Stimulated activated CD4-positive, alpha-beta T cell treated with anti-CD3 and anti-CD28 coated beads, TNF-alpha, amount 100 ng/mL, for 24 hours (primary cell): ENCODE data around the gene RTEL1.
"Not testable (repeated sequence)": the region's sequence is repeated elsewhere in the genome, so short reads cannot be mapped to it uniquely, and the experiment has no call there.

Experiments used
- DNase-seq, 3 experiments: peaks; one replicate each; pipeline ENCODE4 v3.0.0-alpha.2; 2020; ENCODE audit warnings: low read depth in 3 of 3

RTEL1 gene, protein sequence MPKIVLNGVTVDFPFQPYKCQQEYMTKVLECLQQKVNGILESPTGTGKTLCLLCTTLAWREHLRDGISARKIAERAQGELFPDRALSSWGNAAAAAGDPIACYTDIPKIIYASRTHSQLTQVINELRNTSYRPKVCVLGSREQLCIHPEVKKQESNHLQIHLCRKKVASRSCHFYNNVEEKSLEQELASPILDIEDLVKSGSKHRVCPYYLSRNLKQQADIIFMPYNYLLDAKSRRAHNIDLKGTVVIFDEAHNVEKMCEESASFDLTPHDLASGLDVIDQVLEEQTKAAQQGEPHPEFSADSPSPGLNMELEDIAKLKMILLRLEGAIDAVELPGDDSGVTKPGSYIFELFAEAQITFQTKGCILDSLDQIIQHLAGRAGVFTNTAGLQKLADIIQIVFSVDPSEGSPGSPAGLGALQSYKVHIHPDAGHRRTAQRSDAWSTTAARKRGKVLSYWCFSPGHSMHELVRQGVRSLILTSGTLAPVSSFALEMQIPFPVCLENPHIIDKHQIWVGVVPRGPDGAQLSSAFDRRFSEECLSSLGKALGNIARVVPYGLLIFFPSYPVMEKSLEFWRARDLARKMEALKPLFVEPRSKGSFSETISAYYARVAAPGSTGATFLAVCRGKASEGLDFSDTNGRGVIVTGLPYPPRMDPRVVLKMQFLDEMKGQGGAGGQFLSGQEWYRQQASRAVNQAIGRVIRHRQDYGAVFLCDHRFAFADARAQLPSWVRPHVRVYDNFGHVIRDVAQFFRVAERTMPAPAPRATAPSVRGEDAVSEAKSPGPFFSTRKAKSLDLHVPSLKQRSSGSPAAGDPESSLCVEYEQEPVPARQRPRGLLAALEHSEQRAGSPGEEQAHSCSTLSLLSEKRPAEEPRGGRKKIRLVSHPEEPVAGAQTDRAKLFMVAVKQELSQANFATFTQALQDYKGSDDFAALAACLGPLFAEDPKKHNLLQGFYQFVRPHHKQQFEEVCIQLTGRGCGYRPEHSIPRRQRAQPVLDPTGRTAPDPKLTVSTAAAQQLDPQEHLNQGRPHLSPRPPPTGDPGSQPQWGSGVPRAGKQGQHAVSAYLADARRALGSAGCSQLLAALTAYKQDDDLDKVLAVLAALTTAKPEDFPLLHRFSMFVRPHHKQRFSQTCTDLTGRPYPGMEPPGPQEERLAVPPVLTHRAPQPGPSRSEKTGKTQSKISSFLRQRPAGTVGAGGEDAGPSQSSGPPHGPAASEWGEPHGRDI (N-terminal part only)

GRCh38 chr20:63657937-63658748, at the start of gene RTEL1:
RTEL1 (plus strand) TSS chr20:63658312; CDS start chr20:63659403, 1,091 bp downstream.
- peak; percentile 81 to 86 (median 82) for DNase-seq

GRCh38 chr20:63610581-63611435, 47.3 kb upstream of the RTEL1 start:
- DNase-seq, result no peak

DNA sequence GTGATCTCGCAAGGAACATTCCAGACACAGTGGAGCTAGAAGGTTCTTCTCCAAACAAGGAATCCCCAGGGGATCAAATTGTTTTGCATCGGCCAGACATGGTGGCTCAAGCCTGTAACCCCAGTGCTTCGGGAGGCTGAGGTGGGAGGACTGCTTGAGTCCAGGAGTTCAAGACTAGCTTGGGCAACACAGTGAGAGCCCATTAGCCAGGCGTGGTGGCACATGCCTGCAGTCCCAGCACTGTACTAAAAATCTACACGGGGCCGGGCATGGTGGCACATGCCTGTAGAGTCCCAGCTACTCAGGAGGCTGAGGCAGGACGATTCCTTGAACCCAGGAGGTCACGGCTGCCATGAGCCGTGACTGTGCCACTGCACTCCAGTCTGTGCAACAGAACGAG, 46.5 kb upstream of the RTEL1 start:
- DNase-seq, result no peak

DNA sequence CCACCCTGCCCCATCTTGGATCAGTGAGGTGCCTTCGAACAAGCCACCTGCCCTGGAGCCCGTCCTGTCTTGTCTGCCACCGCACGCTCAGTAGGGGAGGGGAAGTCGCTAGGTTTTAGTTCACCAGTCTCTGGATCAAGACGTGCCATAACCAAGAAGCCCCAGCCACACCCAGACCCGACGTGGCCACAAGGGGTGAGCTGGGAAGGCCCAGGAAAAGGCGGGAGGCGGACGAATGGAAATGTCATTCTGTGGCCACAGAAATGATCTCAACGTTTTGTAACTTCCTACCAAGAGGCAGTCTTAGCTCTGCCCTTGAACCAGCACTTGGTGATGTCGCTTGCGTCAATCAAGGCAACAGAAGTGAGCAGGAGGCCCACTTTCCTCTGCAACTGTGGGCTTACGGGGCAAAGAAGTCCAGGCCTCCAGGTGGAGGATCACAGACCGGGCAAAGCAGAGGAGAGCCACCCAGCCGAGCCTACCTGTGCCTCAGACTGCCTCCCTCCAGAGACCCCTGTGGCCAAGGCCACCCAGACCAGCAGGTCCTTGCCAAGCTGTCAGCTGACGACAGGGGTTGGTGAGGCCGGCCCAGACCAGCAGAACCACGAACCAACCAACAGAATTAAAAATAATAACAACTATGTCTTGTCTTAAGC, 45.7 kb upstream of the RTEL1 start:
- DNase-seq, result no peak

- not testable (repeated sequence) for DNase-seq
These were observed 44.1 kb upstream of the RTEL1 start for GRCh38 chr20:63613863-63614594.

- DNase-seq, result no peak
These were observed 40.8 kb upstream of the RTEL1 start for GRCh38 chr20:63617092-63617875.

DNA sequence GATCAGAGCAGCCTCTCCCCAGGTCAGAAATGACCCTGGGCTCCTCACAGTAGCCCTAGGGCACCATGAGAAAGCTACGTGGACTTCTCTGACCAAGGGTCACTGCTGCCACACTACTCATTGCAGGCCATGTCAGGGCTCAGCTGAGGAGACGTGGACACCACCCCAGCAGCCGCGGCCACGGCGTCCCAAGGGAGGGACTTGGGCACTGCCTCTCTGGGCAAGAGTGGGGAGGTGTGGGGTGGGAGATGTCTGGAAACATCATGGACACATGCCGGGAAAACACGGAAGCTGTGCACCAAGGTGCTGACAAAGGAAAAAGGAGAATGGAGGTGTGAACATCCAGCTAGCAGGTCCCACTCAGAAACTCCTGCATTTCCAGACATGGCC, 40.2 kb upstream of the RTEL1 start:
- DNase-seq, result no peak

- no peak for DNase-seq
These were observed 39.7 kb upstream of the RTEL1 start for GRCh38 chr20:63618291-63618980.

DNA sequence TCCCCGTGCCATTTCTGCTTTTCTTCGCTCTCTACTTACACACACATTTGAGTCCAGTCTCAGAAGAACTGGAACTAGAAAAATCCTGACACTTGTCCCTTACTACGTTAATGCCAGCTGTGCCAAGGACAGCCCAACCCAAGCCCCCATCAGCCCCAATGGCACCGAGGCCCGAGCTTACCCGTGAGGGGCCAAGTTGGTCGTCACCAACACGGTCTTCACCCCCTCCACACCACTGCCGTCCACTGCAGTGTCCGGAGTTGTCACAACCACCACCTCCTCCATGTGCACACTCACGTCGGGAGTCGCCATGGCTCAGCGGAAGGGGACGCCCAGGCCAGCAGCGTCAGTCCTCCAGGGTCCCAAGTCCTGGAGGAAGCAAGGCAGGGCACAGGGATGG, 39.0 kb upstream of the RTEL1 start:
- no peak for DNase-seq

- no peak for DNase-seq
These were observed 38.6 kb upstream of the RTEL1 start for GRCh38 chr20:63619505-63619904.

DNA sequence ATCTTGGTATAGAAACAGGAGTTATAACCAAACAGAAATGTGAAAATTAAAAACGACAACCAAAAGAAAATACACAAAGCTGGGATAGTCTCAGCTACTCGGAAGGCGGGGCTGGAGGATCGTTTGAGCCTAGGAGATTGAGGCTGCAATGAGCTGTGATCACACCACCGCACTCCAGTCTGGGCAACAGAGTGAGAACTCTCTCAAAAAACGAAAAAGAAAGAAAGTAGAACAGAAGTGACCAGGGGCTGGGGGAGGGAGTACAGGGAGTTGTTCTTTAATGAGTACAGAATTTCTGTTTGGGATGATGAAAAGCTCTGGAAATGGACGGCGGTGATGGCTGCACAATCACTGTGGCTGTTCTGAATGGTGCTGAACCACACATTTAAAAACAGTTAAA, 37.1 kb upstream of the RTEL1 start:
- DNase-seq, result no peak

- no peak for DNase-seq
These were observed 36.0 kb upstream of the RTEL1 start for GRCh38 chr20:63622096-63622495.

DNA sequence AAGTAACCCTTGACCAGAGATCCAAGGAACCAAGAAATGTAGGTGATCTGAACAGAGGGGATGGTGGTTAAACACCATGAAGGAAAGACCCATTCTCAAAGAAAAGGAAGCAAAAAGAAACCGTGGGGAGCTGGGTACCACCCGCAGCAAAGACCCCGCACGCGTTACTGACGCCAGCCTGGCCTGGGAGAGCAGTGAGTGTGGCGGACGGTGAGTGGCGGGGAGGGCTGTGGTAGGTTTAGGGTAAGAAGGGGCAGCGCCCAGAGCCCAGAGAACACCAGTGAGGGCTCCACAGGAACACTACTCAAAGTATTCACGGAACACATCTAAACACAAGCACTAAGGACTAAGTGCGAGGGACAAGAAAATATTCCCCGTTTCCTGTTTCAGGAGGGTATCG, 35.4 kb upstream of the RTEL1 start:
- no peak for DNase-seq

DNA sequence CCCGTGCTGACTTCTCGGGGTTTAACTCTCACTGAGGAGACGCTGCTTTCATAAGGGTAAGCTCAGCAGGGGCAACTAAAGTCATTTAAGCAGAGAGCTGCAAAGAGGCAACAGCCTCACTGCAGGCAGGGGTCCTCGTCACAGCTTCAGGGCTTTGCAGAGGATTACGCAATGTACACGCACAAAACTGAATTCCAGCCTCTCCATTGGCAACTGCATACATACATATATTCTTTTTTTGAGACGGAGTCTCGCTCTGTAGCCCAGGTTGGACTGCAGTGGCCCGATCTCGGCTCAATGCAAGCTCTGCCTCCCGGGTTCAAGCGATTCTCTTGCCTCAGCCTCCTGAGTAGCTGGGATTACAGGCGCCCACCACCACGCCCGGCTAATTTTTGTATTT, 33.6 kb upstream of the RTEL1 start:
- DNase-seq, result no peak

DNA sequence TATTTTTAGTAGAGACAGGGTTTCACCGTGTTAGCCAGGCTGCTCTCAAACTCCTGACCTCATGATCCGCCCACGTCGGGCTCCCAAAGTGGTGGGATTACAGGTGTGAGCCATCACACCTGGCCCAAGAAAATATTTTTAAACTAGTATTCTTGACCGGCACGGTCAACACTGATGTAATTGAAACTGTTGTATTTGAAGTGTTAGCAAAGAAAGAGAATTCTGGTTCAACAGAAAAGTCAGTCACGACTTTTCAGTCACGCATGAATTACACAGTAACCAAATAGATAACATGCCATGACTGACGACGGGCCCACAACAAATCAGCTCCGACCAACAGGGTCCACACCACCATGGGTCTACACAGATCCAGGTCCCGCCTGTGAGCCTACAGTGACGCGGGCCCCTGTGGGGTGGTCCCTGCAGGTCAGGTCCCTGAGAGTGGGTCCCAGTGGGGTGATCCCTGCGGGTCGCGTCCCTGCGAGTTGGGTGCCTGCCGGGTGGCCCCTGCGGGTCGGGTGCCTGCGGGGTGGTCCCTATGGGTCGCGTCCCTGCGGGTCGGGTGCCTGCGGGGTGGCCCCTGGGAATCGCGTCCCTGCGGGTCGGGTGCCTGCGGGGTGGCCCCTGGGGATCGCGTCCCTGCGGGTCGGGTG, 32.2 kb upstream of the RTEL1 start:
- no peak for DNase-seq

GRCh38 chr20:63626424-63627128, 31.5 kb upstream of the RTEL1 start, which contains the start of gene GMEB2:
GMEB2 (minus strand) TSS chr20:63627101; CDS start chr20:63619397, 7,704 bp downstream.
- peak in 2 of 3 experiments; percentile 53 to 71 for DNase-seq
